ENCODE results near the gene PLEKHM3.
"Not testable (repeated sequence)": the region's sequence is repeated elsewhere in the genome, so short reads cannot be mapped to it uniquely, and the experiment has no call there.

Gene PLEKHM3

DNA sequence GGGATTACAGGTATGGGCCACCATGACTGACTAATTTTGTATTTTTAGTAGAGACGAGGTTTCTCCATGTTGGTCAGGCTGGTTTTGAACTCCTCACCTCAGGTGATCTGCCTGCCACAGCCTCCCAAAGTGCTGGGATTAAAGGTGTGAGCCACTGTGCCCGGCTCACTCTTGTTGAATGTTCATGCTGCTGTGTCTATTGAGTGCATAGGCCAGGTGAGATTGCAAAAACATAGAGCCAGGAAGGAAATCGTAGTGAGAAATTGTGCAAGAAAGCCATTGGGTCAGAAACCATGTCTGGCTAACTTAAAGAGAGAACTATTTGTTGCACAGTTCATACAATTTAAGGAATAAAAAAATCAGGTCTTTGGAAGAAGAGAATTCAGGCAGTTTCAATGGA lies 210.1 kb downstream of the PLEKHM3 start:
- H3K36me3 ChIP-seq (ENCODE audit: control insufficient read depth, insufficient read depth, low read length), result no peaks in the 10 kb centered on the region
- no peak overlapping the region for H3K9ac ChIP-seq (ENCODE audit: low read depth, low read length)
- no peak overlapping the region for H3K27ac ChIP-seq (ENCODE audit: low read depth, low read length)
- peaks cover 33% of the 10 kb centered on the region for H3K4me1 ChIP-seq (ENCODE audit: control insufficient read depth, insufficient read depth, low read length)
- H3K4me3 ChIP-seq (ENCODE audit: low read depth, low read length), result no peak overlapping the region
- H3K9me3 ChIP-seq (ENCODE audit: control insufficient read depth, insufficient read depth, low read length), result no peaks in the 10 kb centered on the region
- H3K27me3 ChIP-seq (ENCODE audit: control insufficient read depth, insufficient read depth, low read length), result no peaks in the 10 kb centered on the region

GRCh38 chr2:207813942-207814341 lies 211.4 kb downstream of the PLEKHM3 start:
- Histone ChIP-seq H3K36me3 (ENCODE audit: control insufficient read depth, insufficient read depth, low read length) (no peaks in the 10 kb centered on the region), H3K4me3 (ENCODE audit: low read depth, low read length) (no peak overlapping the region), H3K9ac (ENCODE audit: low read depth, low read length) (no peak overlapping the region), H3K27ac (ENCODE audit: low read depth, low read length) (peak overlapping the region; percentile 68), H3K4me1 (ENCODE audit: control insufficient read depth, insufficient read depth, low read length) (peaks cover 38% of the 10 kb centered on the region), H3K27me3 (ENCODE audit: control insufficient read depth, insufficient read depth, low read length) (no peaks in the 10 kb centered on the region), H3K9me3 (ENCODE audit: control insufficient read depth, insufficient read depth, low read length) (no peaks in the 10 kb centered on the region)

DNA sequence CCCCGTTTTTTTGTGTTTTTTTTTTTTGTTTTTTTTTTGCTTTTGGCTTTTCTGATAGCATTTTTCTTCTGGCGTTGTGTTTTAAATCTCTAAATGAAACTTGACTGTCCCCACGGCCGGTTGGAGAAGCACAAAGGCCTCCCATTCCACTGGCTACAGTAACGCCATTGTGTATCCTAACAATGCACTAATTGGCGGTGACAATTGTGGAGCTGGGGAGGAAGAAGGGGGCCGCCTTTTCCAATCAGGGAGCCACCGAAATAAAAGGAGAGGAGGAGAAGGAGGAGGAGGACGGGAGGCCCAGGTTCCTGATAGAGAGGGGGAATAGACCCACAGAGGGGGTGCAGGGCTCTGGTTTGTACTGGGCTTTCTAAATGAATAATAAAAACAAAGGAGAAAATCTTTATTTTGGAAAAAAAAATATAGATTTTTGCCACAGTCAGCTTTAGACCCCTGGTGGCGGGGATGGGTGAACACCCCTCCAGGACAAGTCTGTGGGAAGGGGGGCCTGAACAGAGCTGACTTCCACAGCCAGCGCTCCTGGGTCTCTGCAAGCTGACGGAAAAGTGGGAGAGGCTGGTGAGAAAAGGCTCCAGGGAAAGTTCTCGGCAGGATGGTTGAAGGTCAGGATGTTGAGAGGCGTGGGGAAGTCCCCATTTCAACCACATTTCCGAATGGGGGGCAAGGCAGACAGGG lies 212.0 kb downstream of the PLEKHM3 start:
- H3K9ac ChIP-seq (ENCODE audit: low read depth, low read length), result no peak overlapping the region
- H3K4me3 ChIP-seq (ENCODE audit: low read depth, low read length), result no peak overlapping the region
- no peaks in the 10 kb centered on the region for H3K9me3 ChIP-seq (ENCODE audit: control insufficient read depth, insufficient read depth, low read length)
- no peaks in the 10 kb centered on the region for H3K36me3 ChIP-seq (ENCODE audit: control insufficient read depth, insufficient read depth, low read length)
- peaks cover 43% of the 10 kb centered on the region for H3K4me1 ChIP-seq (ENCODE audit: control insufficient read depth, insufficient read depth, low read length)
- H3K27me3 ChIP-seq (ENCODE audit: control insufficient read depth, insufficient read depth, low read length), result no peaks in the 10 kb centered on the region
- H3K27ac ChIP-seq (ENCODE audit: low read depth, low read length), result peak overlapping the region; percentile 68

DNA sequence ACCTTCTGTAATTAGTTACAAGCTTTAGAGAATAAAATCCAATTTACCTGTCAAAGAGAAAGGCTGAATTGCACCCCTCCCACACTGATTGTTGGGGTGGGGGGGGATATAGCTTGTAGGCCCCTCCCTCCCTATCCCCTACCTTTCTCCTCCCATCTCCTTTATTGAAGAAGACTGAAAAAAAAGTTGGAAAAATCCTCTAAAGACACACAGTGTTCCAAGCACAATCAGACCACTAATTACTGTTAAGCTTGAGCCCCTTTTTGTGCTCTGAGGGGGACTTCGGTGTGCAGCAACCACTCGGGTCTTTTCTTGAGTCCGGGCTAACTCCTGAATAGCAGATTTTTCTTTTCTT lies 212.6 kb downstream of the PLEKHM3 start:
- no peak overlapping the region for H3K9ac ChIP-seq (ENCODE audit: low read depth, low read length)
- no peaks in the 10 kb centered on the region for H3K36me3 ChIP-seq (ENCODE audit: control insufficient read depth, insufficient read depth, low read length)
- peak overlapping the region; percentile 77 for H3K27ac ChIP-seq (ENCODE audit: low read depth, low read length)

GRCh38 chr2:207812058-207812725 lies 213.1 kb downstream of the PLEKHM3 start:
- no peaks in the 10 kb centered on the region for H3K9me3 ChIP-seq (ENCODE audit: control insufficient read depth, insufficient read depth, low read length)
- peak overlapping the region; percentile 77 for H3K27ac ChIP-seq (ENCODE audit: low read depth, low read length)

More for the DNA sequence above, 212.6 kb downstream of the PLEKHM3 start:
- no peak overlapping the region for H3K4me3 ChIP-seq (ENCODE audit: low read depth, low read length)
- peaks cover 48% of the 10 kb centered on the region for H3K4me1 ChIP-seq (ENCODE audit: control insufficient read depth, insufficient read depth, low read length)
- no peaks in the 10 kb centered on the region for H3K27me3 ChIP-seq (ENCODE audit: control insufficient read depth, insufficient read depth, low read length)
- H3K9me3 ChIP-seq (ENCODE audit: control insufficient read depth, insufficient read depth, low read length), result no peaks in the 10 kb centered on the region

GRCh38 chr2:207811658-207812057 lies 213.7 kb downstream of the PLEKHM3 start:
- not testable (repeated sequence) for H3K36me3 ChIP-seq (ENCODE audit: control insufficient read depth, insufficient read depth, low read length); H3K4me3 ChIP-seq (ENCODE audit: low read depth, low read length); H3K9ac ChIP-seq (ENCODE audit: low read depth, low read length); H3K27me3 ChIP-seq (ENCODE audit: control insufficient read depth, insufficient read depth, low read length); H3K9me3 ChIP-seq (ENCODE audit: control insufficient read depth, insufficient read depth, low read length); H3K27ac ChIP-seq (ENCODE audit: low read depth, low read length)
- H3K4me1 ChIP-seq (ENCODE audit: control insufficient read depth, insufficient read depth, low read length), result peaks cover 48% of the 10 kb centered on the region

More at GRCh38 chr2:207812058-207812725, 213.1 kb downstream of the PLEKHM3 start:
- Histone ChIP-seq H3K27me3 (ENCODE audit: control insufficient read depth, insufficient read depth, low read length) (no peaks in the 10 kb centered on the region), H3K4me1 (ENCODE audit: control insufficient read depth, insufficient read depth, low read length) (peaks cover 48% of the 10 kb centered on the region), H3K36me3 (ENCODE audit: control insufficient read depth, insufficient read depth, low read length) (no peaks in the 10 kb centered on the region), H3K4me3 (ENCODE audit: low read depth, low read length) (no peak overlapping the region), H3K9ac (ENCODE audit: low read depth, low read length) (peak overlapping the region; percentile 39; the same call in 1 of the 2 replicates)

- peaks cover 48% of the 10 kb centered on the region for H3K4me1 ChIP-seq (ENCODE audit: control insufficient read depth, insufficient read depth, low read length)
- H3K4me3 ChIP-seq (ENCODE audit: low read depth, low read length), result no peak overlapping the region
- H3K36me3 ChIP-seq (ENCODE audit: control insufficient read depth, insufficient read depth, low read length), result no peaks in the 10 kb centered on the region
- H3K27ac ChIP-seq (ENCODE audit: low read depth, low read length), result peak overlapping the region; percentile 80
- no peaks in the 10 kb centered on the region for H3K9me3 ChIP-seq (ENCODE audit: control insufficient read depth, insufficient read depth, low read length)
- H3K9ac ChIP-seq (ENCODE audit: low read depth, low read length), result peak overlapping the region; percentile 68
- H3K27me3 ChIP-seq (ENCODE audit: control insufficient read depth, insufficient read depth, low read length), result no peaks in the 10 kb centered on the region
Observed at GRCh38 chr2:207810200-207810788, 215.0 kb downstream of the PLEKHM3 start.

DNA sequence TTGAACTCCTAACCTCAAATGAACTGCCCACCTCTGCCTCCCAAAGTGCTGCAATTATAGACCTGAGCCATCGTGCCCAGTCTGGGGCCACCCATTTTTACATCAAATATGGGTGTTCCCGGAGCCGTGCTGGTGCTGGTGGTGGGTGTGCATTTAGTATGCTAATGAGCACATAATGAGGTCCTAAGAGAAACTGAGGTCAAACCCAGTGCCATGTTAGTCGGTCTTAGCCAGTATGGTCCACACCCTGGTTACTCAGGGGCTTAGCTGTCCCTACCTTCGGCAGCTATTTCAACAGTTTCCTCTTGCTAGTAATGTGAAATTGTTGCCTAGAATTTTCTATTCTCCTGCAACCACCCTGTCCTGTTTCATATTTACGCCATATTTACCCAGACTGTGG lies 217.2 kb downstream of the PLEKHM3 start:
- no peak overlapping the region for H3K27ac ChIP-seq (ENCODE audit: low read depth, low read length)
- H3K27me3 ChIP-seq (ENCODE audit: control insufficient read depth, insufficient read depth, low read length), result no peaks in the 10 kb centered on the region
- H3K4me3 ChIP-seq (ENCODE audit: low read depth, low read length), result no peak overlapping the region
- peaks cover 39% of the 10 kb centered on the region for H3K4me1 ChIP-seq (ENCODE audit: control insufficient read depth, insufficient read depth, low read length)
- no peaks in the 10 kb centered on the region for H3K9me3 ChIP-seq (ENCODE audit: control insufficient read depth, insufficient read depth, low read length)
- H3K9ac ChIP-seq (ENCODE audit: low read depth, low read length), result no peak overlapping the region
- no peaks in the 10 kb centered on the region for H3K36me3 ChIP-seq (ENCODE audit: control insufficient read depth, insufficient read depth, low read length)

- no peaks in the 10 kb centered on the region for H3K9me3 ChIP-seq (ENCODE audit: control insufficient read depth, insufficient read depth, low read length)
- no peaks in the 10 kb centered on the region for H3K36me3 ChIP-seq (ENCODE audit: control insufficient read depth, insufficient read depth, low read length)
- H3K4me3 ChIP-seq (ENCODE audit: low read depth, low read length), result no peak overlapping the region
- no peaks in the 10 kb centered on the region for H3K27me3 ChIP-seq (ENCODE audit: control insufficient read depth, insufficient read depth, low read length)
- peaks cover 35% of the 10 kb centered on the region for H3K4me1 ChIP-seq (ENCODE audit: control insufficient read depth, insufficient read depth, low read length)
- H3K9ac ChIP-seq (ENCODE audit: low read depth, low read length), result no peak overlapping the region
- no peak overlapping the region for H3K27ac ChIP-seq (ENCODE audit: low read depth, low read length)
Observed at GRCh38 chr2:207807516-207807915, 217.8 kb downstream of the PLEKHM3 start.

DNA sequence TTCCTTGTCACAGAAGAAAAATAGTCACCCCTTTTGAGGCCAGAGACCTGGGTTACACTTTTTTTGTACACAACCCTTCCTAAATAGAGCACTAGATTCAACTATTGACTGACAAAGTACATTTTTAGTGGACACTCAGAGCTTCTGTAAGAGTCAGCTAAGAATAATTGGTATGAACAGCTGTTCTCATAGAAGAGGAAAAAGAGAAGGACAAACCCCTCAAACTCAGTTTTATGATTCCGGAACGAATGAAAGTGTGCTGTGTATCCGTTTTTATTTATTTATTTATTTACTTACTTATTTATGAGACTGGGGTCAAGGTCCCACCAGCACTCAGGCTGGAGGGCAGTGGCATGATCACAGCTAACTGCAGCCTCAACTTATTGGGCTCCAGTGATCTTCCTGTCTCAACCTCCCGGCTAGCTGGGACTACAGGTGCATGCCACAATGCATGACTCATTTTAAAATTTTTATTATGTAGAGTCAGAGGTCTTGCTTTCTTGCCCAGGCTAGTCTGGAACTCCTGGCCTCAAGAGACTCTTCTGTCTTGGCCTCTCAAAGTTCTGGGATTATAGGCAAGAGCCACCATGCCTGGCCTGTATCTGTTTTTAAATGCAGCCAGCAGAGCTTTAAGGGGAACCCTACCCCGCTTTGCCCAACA lies 219.6 kb downstream of the PLEKHM3 start:
- H3K27ac ChIP-seq (ENCODE audit: low read depth, low read length), result no peak overlapping the region
- H3K4me1 ChIP-seq (ENCODE audit: control insufficient read depth, insufficient read depth, low read length), result peaks cover 30% of the 10 kb centered on the region
- H3K36me3 ChIP-seq (ENCODE audit: control insufficient read depth, insufficient read depth, low read length), result no peaks in the 10 kb centered on the region
- H3K9ac ChIP-seq (ENCODE audit: low read depth, low read length), result no peak overlapping the region
- no peaks in the 10 kb centered on the region for H3K27me3 ChIP-seq (ENCODE audit: control insufficient read depth, insufficient read depth, low read length)
- no peaks in the 10 kb centered on the region for H3K9me3 ChIP-seq (ENCODE audit: control insufficient read depth, insufficient read depth, low read length)
- H3K4me3 ChIP-seq (ENCODE audit: low read depth, low read length), result no peak overlapping the region

GRCh38 chr2:207802650-207803049 lies 222.7 kb downstream of the PLEKHM3 start:
- no peak overlapping the region for H3K9ac ChIP-seq (ENCODE audit: low read depth, low read length)
- no peaks in the 10 kb centered on the region for H3K27me3 ChIP-seq (ENCODE audit: control insufficient read depth, insufficient read depth, low read length)
- no peaks in the 10 kb centered on the region for H3K36me3 ChIP-seq (ENCODE audit: control insufficient read depth, insufficient read depth, low read length)
- no peak overlapping the region for H3K4me3 ChIP-seq (ENCODE audit: low read depth, low read length)
- H3K27ac ChIP-seq (ENCODE audit: low read depth, low read length), result no peak overlapping the region
- no peaks in the 10 kb centered on the region for H3K9me3 ChIP-seq (ENCODE audit: control insufficient read depth, insufficient read depth, low read length)
- peaks cover 12% of the 10 kb centered on the region for H3K4me1 ChIP-seq (ENCODE audit: control insufficient read depth, insufficient read depth, low read length)
